ENCODE measurements around the gene C2CD4D. TPM values are rescaled to one million over a fixed set of nuclear protein-coding genes. Genes with fewer than 3 reads are reported as not detected.

C2CD4D gene
- total RNA-seq, 1 donor from 2014 or later: 0.16 TPM

Small RNAs within 50 kb of the gene (small RNA-seq; reads per million reads assigned to genes)
- gene RF00019: not detected

Other genes with a start within 250 kb of the C2CD4D start
- 88.1 TPM for gene SNX27, start 227.8 kb downstream of the C2CD4D start, total RNA-seq
- 31.4 TPM for gene CELF3, start 123.0 kb downstream of the C2CD4D start, total RNA-seq
- 7.8 TPM for gene RIIAD1, start 118.3 kb downstream of the C2CD4D start, total RNA-seq
- 44.6 TPM for gene MRPL9, start 76.3 kb downstream of the C2CD4D start, total RNA-seq
- gene TDRKH, start 49.3 kb downstream of the C2CD4D start, total RNA-seq: 17.6 TPM
- not detected for gene LINGO4, start 34.4 kb downstream of the C2CD4D start, total RNA-seq
- 0.16 TPM for gene RORC, start 8.0 kb downstream of the C2CD4D start, total RNA-seq
- not detected for gene THEM5, start 13.9 kb upstream of the C2CD4D start, total RNA-seq
- 2.0 TPM for gene THEM4, start 69.7 kb upstream of the C2CD4D start, total RNA-seq
- 2.8 TPM for gene S100A10, start 154.0 kb upstream of the C2CD4D start, total RNA-seq
- gene S100A11, start 197.2 kb upstream of the C2CD4D start, total RNA-seq: 0.78 TPM
- gene TCHHL1, start 249.2 kb upstream of the C2CD4D start, total RNA-seq: not detected

Measured in occipital lobe (tissue), 2 donors.